Heart right ventricle (tissue), 16 donors: ENCODE data around the gene TPRG1L. TPM values are rescaled to one million over a fixed set of nuclear protein-coding genes. Genes with fewer than 3 reads are reported as not detected.

Source experiments
- ATAC-seq, 8 donors: fragments of 200-7000 bp; cut with Tn5 transposase; one replicate each; pipeline ENCODE4 v1.9.1; 2020; ENCODE audit warnings: mild to moderate bottlenecking in 8 of 8, moderate library complexity in 8 of 8, moderate number of reproducible peaks in 1 of 8
- DNase-seq, 2 donors: peaks; one replicate each; pipeline ENCODE4 v3.0.0-alpha.2; 2020
- H3K27ac ChIP-seq, 10 donors: fragments of 200-600 bp; sonication (generic) in 2 of 10; one replicate each; pipeline versions ENCODE4 v1.5.0 to v1.8.0; 2020 to 2022; ENCODE audit warnings: mild to moderate bottlenecking in 3 of 10
- H3K27me3 ChIP-seq, 7 donors: fragments of 200-600 bp; one replicate each; pipeline ENCODE4 v1.8.0; 2021 to 2022; ENCODE audit warnings: mild to moderate bottlenecking in 2 of 7
- H3K36me3 ChIP-seq, 9 donors: fragments of 200-600 bp; sonication (generic) in 1 of 9; one replicate each; pipeline versions ENCODE4 v1.5.0 to v1.8.0; 2020 to 2022; ENCODE audit warnings: mild to moderate bottlenecking in 2 of 9
- H3K4me1 ChIP-seq, 9 donors: fragments of 200-600 bp; sonication (generic) in 1 of 9; one replicate each; pipeline versions ENCODE4 v1.5.0 to v1.8.0; 2020 to 2022; ENCODE audit warnings: mild to moderate bottlenecking in 4 of 9
- H3K4me3 ChIP-seq, 10 donors: fragments of 200-600 bp; sonication (generic) in 2 of 10; one replicate each; pipeline versions ENCODE4 v1.5.0 to v1.8.0; 2020 to 2022; ENCODE audit warnings: mild to moderate bottlenecking in 7 of 10, moderate library complexity in 2 of 10
- H3K9me3 ChIP-seq, 11 donors: fragments of 200-600 bp in 10 of 11; sonication (generic) in 2 of 11; one replicate each; pipeline versions ENCODE4 v1.5.0 to v1.8.0; 2013 to 2022; ENCODE audit warnings: mild to moderate bottlenecking in 2 of 11, control low read depth in 1 of 11, moderate library complexity in 1 of 11
- CTCF ChIP-seq, 9 donors: fragments of 200-600 bp; sonication (generic) in 2 of 9; IDR thresholded peaks; one replicate each; pipeline versions ENCODE4 v1.5.0 to v1.8.0; 2021 to 2022; ENCODE audit warnings: antibody characterized with exemption in 9 of 9, mild to moderate bottlenecking in 5 of 9, moderate library complexity in 1 of 9
- WGBS, 2 donors: extraction: QIAGEN DNeasy Blood & Tissue Kit; methylation state at CpG; one replicate each; pipeline ENCODE4 v1.1.7; 2013; ENCODE audit warnings: inconsistent platforms in 1 of 2; 5-methylcytosine and 5-hydroxymethylcytosine counted together
- intact Hi-C, 10 donors: fragments of 100-400 bp; cut with DNase I; formaldehyde crosslinking; loops; one replicate each; pipeline versions ENCODE4 v1.11.1 to v1.14.2; 2022
- polyA plus RNA-seq, 2 donors: library from polyadenylated mRNA; stranded (reverse); fragments of 200-250 nt; gene quantifications; one replicate each; pipeline ENCODE4 v1.2.3, GENCODE V29; 2013
- total RNA-seq, 10 donors: library from RNA; stranded (reverse); fragmentation: NEBNext Ultra II Directional in 3 of 10; extraction: Animal tissue kit (Norgen Biotek cat#: 25700) in 3 of 10; gene quantifications; one replicate each; pipeline versions ENCODE4 v1.2.1 to v1.2.4, GENCODE V29; 2021 to 2023
- donor health status: Arrhythmogenic right ventricular cardiomyopathy.
- donor health status: ischemic (EF 13 %, LVEDD 7.1; RV severe dilation, severe dysfunction).
- donor health status: healthy with polysubstance abuse.
- donor health status: DM: no; HTN: yes; CAD: no.
- donor health status: DM: no; HTN: no; CAD: no.
- donor health status: ischemic (EF 25% LVEDD 6.9; RV normal size, moderate dysfunction).
- donor health status: ischemic (EF 25% LVEDD 5.7; RV mildly dilated, moderate dysfunction).
- donor health status: healthy.
- donor health status: DM: yes; HTN: yes; CAD: no.
- donor health status: Ischemic cardiomyopathy.
- donor health status: ischemic (EF 35%, LVEDD 5.7; RV mildly dilated, moderate dysfunction).
- donor health status: nonischemic (EF 11% LVEDD 7.7; RV severe dilation, severe dysfunction).
- donor health status: DM: yes; HTN: yes; CAD: no.
- donor health status: PGD.
- donor health status: ischemic (EF 29% LVEDD 5.4; RV normal size, mild dysfunction).
- donor health status: nonischemic (EF 23%, LVEDD 6.1; RV moderate dilation, normal function).

Gene TPRG1L
- total and polyA plus RNA-seq, 12 donors, result 15.1 to 60.7 (median 49.0) TPM

- no peak for ATAC-seq
- intact Hi-C loops, result no loop called here
These were observed 33.6 kb upstream of the TPRG1L start for GRCh38 chr1:3590951-3591865.

GRCh38 chr1:3593334-3593733 is 31.5 kb upstream of the TPRG1L start:
- TF ChIP-seq CTCF (IDR thresholded peaks at IDR 0.05), result no peak
- intact Hi-C loops, result no loop called here
- Histone ChIP-seq H3K27ac (no peak overlapping the region), H3K9me3 (no peaks in the 10 kb centered on the region), H3K4me1 (peaks cover 7 to 32% (median 21%) of the 10 kb centered on the region in 9 donors), H3K27me3 (peaks cover 0 to 9% (median 0%) of the 10 kb centered on the region in 7 donors), H3K4me3 (no peak overlapping the region), H3K36me3 (no peaks in the 10 kb centered on the region)
- ATAC-seq (no peak), DNase-seq (no peak)
- WGBS, 2 donors, result 78 to 86% methylated on average over 17 of the region's 17 CpGs

More at GRCh38 chr1:3590951-3591865, 33.6 kb upstream of the TPRG1L start:
- Histone ChIP-seq H3K27ac (no peak overlapping the region), H3K9me3 (no peaks in the 10 kb centered on the region), H3K36me3 (no peaks in the 10 kb centered on the region), H3K4me3 (no peak overlapping the region), H3K4me1 (peaks cover 0 to 16% (median 5%) of the 10 kb centered on the region in 9 donors), H3K27me3 (peaks cover 0 to 9% (median 0%) of the 10 kb centered on the region in 7 donors)
- WGBS, 2 donors, result 87 to 89% methylated on average over 30 to 31 of the region's 33 CpGs
- DNase-seq, result no peak
- TF ChIP-seq CTCF (IDR thresholded peaks at IDR 0.05), result no peak

DNA sequence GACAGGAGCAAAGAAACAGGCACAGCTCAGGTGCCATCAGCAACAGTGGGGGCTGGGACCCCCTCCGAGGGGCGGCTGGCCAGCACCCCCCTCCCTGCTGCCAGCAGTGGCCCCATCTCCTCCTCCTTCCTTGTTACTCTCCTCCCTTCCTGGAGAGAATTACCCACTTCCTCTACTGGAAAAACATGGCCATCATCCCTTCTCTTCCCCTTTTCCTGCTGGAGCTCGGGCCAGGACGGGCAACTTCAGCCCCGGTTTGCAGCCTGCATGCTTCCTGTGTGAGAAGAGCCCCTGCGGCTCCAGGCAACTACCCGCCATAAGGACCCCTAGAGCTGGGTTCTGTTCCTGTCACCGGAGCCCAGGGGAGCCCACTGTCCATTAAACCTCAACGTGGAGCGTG is 31.1 kb upstream of the TPRG1L start:
- DNase-seq (no peak), ATAC-seq (no peak)
- H3K4me1 ChIP-seq, result peaks cover 9 to 36% (median 25%) of the 10 kb centered on the region in 9 donors
- H3K36me3 ChIP-seq, result no peaks in the 10 kb centered on the region
- peaks cover 0 to 9% (median 0%) of the 10 kb centered on the region in 7 donors for H3K27me3 ChIP-seq
- no peak for TF ChIP-seq CTCF (IDR thresholded peaks at IDR 0.05)
- intact Hi-C loops, result no loop called here
- H3K4me3 ChIP-seq, result no peak overlapping the region
- H3K9me3 ChIP-seq, result no peaks in the 10 kb centered on the region
- no peak overlapping the region for H3K27ac ChIP-seq
- WGBS, 2 donors, result 59 to 75% methylated on average over 10 of the region's 10 CpGs

GRCh38 chr1:3594706-3595377 is 30.0 kb upstream of the TPRG1L start:
- H3K36me3 ChIP-seq, result no peaks in the 10 kb centered on the region
- H3K4me1 ChIP-seq, result peaks cover 9 to 38% (median 26%) of the 10 kb centered on the region in 9 donors
- intact Hi-C loops, result no loop called here
- WGBS, 2 donors, result 78 to 83% methylated on average over 31 of the region's 31 CpGs
- no peaks in the 10 kb centered on the region for H3K9me3 ChIP-seq
- H3K27ac ChIP-seq, result no peak overlapping the region
- no peak for ATAC-seq
- no peak overlapping the region for H3K4me3 ChIP-seq
- TF ChIP-seq CTCF (IDR thresholded peaks at IDR 0.05), result no peak
- peaks cover 0 to 9% (median 0%) of the 10 kb centered on the region in 7 donors for H3K27me3 ChIP-seq
- no peak for DNase-seq
